Measurements from ENCODE around the gene RTP1.

- no peak for TF ChIP-seq ZNF274 (IDR thresholded peaks at IDR 0.05; ENCODE audit: low read depth, low read length)
- no peak for TF ChIP-seq YY1 (IDR thresholded peaks at IDR 0.05; ENCODE audit: insufficient read depth, insufficient read length)
- TF ChIP-seq SUZ12 (IDR thresholded peaks at IDR 0.05; ENCODE audit: extremely low read depth, insufficient read depth, insufficient read length): no peak
Observed at GRCh38 chr3:187186375-187186774, 10.9 kb upstream of the RTP1 start.
